Kidney epithelial cell (primary cell): ENCODE results near the gene DTHD1. TPM values are rescaled to one million over a fixed set of nuclear protein-coding genes. Genes with fewer than 3 reads are reported as not detected.

Source experiments
- DNase-seq: peaks from one replicate; pipeline ENCODE4 v3.0.0-alpha.2; 2010; ENCODE audit warnings: low read depth
- H3K27me3 ChIP-seq: 2 replicates; pipeline ENCODE4 v1.6.0; 2011; ENCODE audit warnings: low read length; ENCODE audit not compliant: control insufficient read depth, insufficient read depth
- H3K36me3 ChIP-seq: 2 replicates; pipeline ENCODE4 v1.5.1; 2011; ENCODE audit warnings: low read length; ENCODE audit not compliant: control insufficient read depth, insufficient read depth
- H3K4me3 ChIP-seq: 2 replicates; pipeline ENCODE4 v1.5.1; 2011; ENCODE audit warnings: low read depth, mild to moderate bottlenecking, control low read depth, low read length
- total RNA-seq: library from RNA; depleted of rRNA; stranded (reverse); fragments of >200 nt; gene quantifications from 2 replicates; pipeline ENCODE4 v1.2.3, GENCODE V29; 2015
- TF ChIP-seq, protein P1 (sequence below): IDR thresholded peaks from 2 replicates; pipeline ENCODE4 v1.5.1; 2011; ENCODE audit warnings: mild to moderate bottlenecking, moderate library complexity, low read length, control low read depth, inconsistent platforms; ENCODE audit not compliant: insufficient read depth, poor library complexity, severe bottlenecking

The DTHD1 gene
- total RNA-seq, 1 donor from 2014 or later, result not detected

DNA sequence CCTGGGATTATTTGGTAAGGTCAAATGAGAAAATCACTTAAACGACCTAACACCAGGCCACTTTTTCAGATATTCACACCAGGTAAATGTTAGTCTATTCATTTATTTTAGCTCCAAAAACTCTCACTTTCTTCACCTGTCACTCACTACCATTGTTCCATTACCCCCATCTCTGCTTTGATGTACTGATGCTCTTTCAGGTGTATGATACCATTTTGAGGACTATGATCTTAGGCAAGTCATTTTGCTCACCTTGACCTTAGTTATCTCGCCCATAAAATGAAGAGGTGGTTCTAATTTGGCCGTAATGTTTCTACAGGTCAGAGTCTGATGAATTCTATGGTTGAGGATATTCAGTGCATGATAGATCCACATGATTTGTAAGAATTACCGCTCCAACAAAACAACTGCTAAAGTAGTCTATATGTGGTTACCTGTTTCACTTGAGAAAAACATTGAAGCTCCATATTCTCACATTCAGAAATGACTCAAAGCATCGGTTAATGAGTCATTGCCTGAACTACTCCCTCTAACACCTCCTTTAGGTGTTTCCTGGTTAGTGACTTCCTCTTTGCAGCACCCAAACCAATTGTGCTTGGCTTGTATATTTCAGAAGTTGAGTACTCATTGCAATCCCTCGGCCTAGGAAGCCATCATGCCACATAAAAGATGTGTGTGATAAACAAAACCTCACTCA is 4.5 kb downstream of the DTHD1 start:
- H3K27me3 ChIP-seq, result no peaks in the 10 kb centered on the region
- TF ChIP-seq, protein P1, sequence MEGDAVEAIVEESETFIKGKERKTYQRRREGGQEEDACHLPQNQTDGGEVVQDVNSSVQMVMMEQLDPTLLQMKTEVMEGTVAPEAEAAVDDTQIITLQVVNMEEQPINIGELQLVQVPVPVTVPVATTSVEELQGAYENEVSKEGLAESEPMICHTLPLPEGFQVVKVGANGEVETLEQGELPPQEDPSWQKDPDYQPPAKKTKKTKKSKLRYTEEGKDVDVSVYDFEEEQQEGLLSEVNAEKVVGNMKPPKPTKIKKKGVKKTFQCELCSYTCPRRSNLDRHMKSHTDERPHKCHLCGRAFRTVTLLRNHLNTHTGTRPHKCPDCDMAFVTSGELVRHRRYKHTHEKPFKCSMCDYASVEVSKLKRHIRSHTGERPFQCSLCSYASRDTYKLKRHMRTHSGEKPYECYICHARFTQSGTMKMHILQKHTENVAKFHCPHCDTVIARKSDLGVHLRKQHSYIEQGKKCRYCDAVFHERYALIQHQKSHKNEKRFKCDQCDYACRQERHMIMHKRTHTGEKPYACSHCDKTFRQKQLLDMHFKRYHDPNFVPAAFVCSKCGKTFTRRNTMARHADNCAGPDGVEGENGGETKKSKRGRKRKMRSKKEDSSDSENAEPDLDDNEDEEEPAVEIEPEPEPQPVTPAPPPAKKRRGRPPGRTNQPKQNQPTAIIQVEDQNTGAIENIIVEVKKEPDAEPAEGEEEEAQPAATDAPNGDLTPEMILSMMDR, result no peak
- H3K4me3 ChIP-seq, result no peak overlapping the region
- peak; percentile 41 for DNase-seq
- no peaks in the 10 kb centered on the region for H3K36me3 ChIP-seq

DNA sequence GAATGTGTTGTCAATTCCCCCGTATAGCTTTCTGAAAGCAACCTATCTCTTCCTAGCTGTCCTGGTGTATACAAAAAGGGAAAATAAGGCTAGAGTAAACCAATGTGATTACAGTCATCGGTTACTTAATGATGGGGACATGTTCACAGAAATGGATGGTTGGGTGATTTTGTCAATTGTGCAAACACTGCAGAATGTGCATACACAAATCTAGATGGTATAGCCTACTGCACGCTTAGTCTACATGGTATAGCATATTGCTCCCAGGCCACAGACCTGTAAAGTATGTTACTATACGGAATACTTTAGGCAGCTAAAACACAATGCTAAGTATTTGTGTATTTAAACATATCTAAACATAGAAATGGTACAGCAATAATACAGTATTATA is 5.1 kb downstream of the DTHD1 start:
- Histone ChIP-seq H3K4me3 (no peak overlapping the region), H3K36me3 (no peaks in the 10 kb centered on the region), H3K27me3 (no peaks in the 10 kb centered on the region)
- TF ChIP-seq, protein P1, result no peak
- DNase-seq, result no peak

GRCh38 chr4:36288731-36289426 is 7.5 kb downstream of the DTHD1 start:
- no peak for DNase-seq

DNA sequence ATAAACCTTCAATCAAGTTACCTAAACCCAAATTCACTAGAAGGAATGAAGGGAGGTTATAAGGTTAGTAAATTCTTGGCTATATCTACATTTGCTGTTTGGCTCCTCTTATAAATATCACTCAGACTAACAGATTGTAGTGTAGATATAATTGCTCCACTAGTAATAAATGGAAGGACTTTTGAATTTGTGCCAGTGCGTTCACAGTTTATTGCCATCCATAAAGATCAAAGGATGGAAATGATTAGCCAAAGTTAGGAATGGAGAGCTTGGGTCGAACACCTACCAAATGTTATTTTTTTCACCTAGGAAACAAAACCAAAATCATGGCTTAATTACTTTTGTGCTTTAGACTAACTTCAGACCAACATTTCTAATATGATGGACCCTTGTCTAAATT is 9.2 kb downstream of the DTHD1 start:
- TF ChIP-seq, protein P1, result no peak
- Histone ChIP-seq H3K4me3 (no peak overlapping the region), H3K36me3 (no peaks in the 10 kb centered on the region), H3K27me3 (no peaks in the 10 kb centered on the region)
- no peak for DNase-seq

More at GRCh38 chr4:36288731-36289426, 7.5 kb downstream of the DTHD1 start:
- TF ChIP-seq, protein P1, result no peak
- no peaks in the 10 kb centered on the region for H3K27me3 ChIP-seq
- H3K36me3 ChIP-seq, result no peaks in the 10 kb centered on the region
- H3K4me3 ChIP-seq, result no peak overlapping the region

GRCh38 chr4:36292556-36293188 is 11.3 kb downstream of the DTHD1 start:
- Histone ChIP-seq H3K4me3 (no peak overlapping the region), H3K27me3 (no peaks in the 10 kb centered on the region), H3K36me3 (no peaks in the 10 kb centered on the region)
- DNase-seq, result no peak
- TF ChIP-seq, protein P1, result no peak
